ENCODE measurements around the gene PGF. TPM values are rescaled to one million over a fixed set of nuclear protein-coding genes. Genes with fewer than 3 reads are reported as not detected.

Gene PGF
- total and polyA plus RNA-seq, 4 donors: 0.61 to 4.5 (median 1.8) TPM

- Histone ChIP-seq H3K9ac (ENCODE audit: low read depth in 1 of 2, low read length in 2 of 2) (peak overlapping the region; percentile 30 to 39), H3K4me3 (ENCODE audit: low read depth in 1 of 3, low read length in 3 of 3) (peak overlapping the region; percentile 86 to 91 (median 87)), H3K36me3 (ENCODE audit: control insufficient read depth in 4 of 4, insufficient read depth in 3 of 4, low read depth in 1 of 4, low read length in 3 of 4) (peaks cover 7 to 27% (median 18%) of the 10 kb centered on the region in 4 donors), H3K27me3 (ENCODE audit: control insufficient read depth in 4 of 4, insufficient read depth in 4 of 4, low read length in 3 of 4) (no peaks in the 10 kb centered on the region), H3K9me3 (ENCODE audit: control insufficient read depth in 4 of 4, low read length in 3 of 4) (peaks cover 0 to 3% (median 0%) of the 10 kb centered on the region in 4 donors), H3K27ac (ENCODE audit: low read depth in 1 of 2, low read length in 2 of 2) (peak overlapping the region; percentile 52 to 67), H3K4me1 (ENCODE audit: control insufficient read depth in 4 of 4, insufficient read depth in 4 of 4, low read length in 3 of 4) (peaks cover 0 to 17% (median 12%) of the 10 kb centered on the region in 4 donors)
- TF ChIP-seq MAX (IDR thresholded peaks at IDR 0.05): no peak
- TF ChIP-seq ZBTB33 (IDR thresholded peaks at IDR 0.05): no peak
- 11% methylated on average over 18 of the region's 18 CpGs for WGBS
- DNase-seq (ENCODE audit: low spot score): no peak
Observed at GRCh38 chr14:75003250-75004027, 48.0 kb upstream of the PGF start.

- WGBS: 1% methylated on average over 66 of the region's 66 CpGs
Observed at GRCh38 chr14:75002392-75003249, 47.2 kb upstream of the PGF start, which contains the start of gene EIF2B2. Gene EIF2B2 (plus strand): TSS chr14:75002921. CDS start chr14:75002991, 70 bp downstream.

More at GRCh38 chr14:75002392-75003249, 47.2 kb upstream of the PGF start, which contains the start of gene EIF2B2:
- Histone ChIP-seq H3K9me3 (ENCODE audit: control insufficient read depth in 4 of 4, low read length in 3 of 4) (peaks cover 0 to 3% (median 0%) of the 10 kb centered on the region in 4 donors), H3K9ac (ENCODE audit: low read depth in 1 of 2, low read length in 2 of 2) (peak within 1 kb of the TSS; percentile 45 to 82), H3K27ac (ENCODE audit: low read depth in 1 of 2, low read length in 2 of 2) (peak within 1 kb of the TSS; percentile 74 to 85), H3K27me3 (ENCODE audit: control insufficient read depth in 4 of 4, insufficient read depth in 4 of 4, low read length in 3 of 4) (no peaks in the 10 kb centered on the region), H3K36me3 (ENCODE audit: control insufficient read depth in 4 of 4, insufficient read depth in 3 of 4, low read depth in 1 of 4, low read length in 3 of 4) (peaks cover 7 to 21% (median 16%) of the 10 kb centered on the region in 4 donors), H3K4me1 (ENCODE audit: control insufficient read depth in 4 of 4, insufficient read depth in 4 of 4, low read length in 3 of 4) (peaks cover 0 to 17% (median 12%) of the 10 kb centered on the region in 4 donors), H3K4me3 (ENCODE audit: low read depth in 1 of 3, low read length in 3 of 3) (peak within 1 kb of the TSS; percentile 86 to 91 (median 87))
- peak; percentile 96 for DNase-seq (ENCODE audit: low spot score)
- TF ChIP-seq FOXA2 (IDR thresholded peaks at IDR 0.05) (no peak), REST (IDR thresholded peaks at IDR 0.05) (peak; percentile 63), ZBTB33 (IDR thresholded peaks at IDR 0.05) (peak; percentile 36), MAX (IDR thresholded peaks at IDR 0.05) (peak; percentile 67), NR2F2 (IDR thresholded peaks at IDR 0.05) (peak; percentile 78), TAF1 (conservative IDR thresholded peaks at IDR 0.05) (peak; percentile 61), EGR1 (IDR thresholded peaks at IDR 0.05; ENCODE audit: low read depth in 2 of 2) (peak; percentile 87 to 91), YY1 (IDR thresholded peaks at IDR 0.05) (peak; percentile 69), HNF4G (IDR thresholded peaks at IDR 0.05) (no peak), SP1 (IDR thresholded peaks at IDR 0.05) (peak; percentile 96), CTCF (IDR thresholded peaks at IDR 0.05; ENCODE audit: low read depth, low read length, missing input control) (no peak), JUND (IDR thresholded peaks at IDR 0.05) (peak in 1 of 2 donors; percentile 42), GABPA (IDR thresholded peaks at IDR 0.05 in 1 of 2, conservative IDR thresholded peaks at IDR 0.05 in 1 of 2) (peak; percentile 91 to 98), FOXA1 (IDR thresholded peaks at IDR 0.05) (no peak), HNF4A (conservative IDR thresholded peaks at IDR 0.05) (peak; percentile 13 to 48), RXRA (IDR thresholded peaks at IDR 0.05) (peak; percentile 88 to 92), RAD21 (IDR thresholded peaks at IDR 0.05) (peak; percentile 47 to 59), ATF3 (IDR thresholded peaks at IDR 0.05) (no peak)

Data from liver (tissue), 9 donors.